H7 (cell line): ENCODE data around the gene GPR162. TPM values are rescaled to one million over a fixed set of nuclear protein-coding genes. Genes with fewer than 3 reads are reported as not detected.

Source experiments
- DNase-seq: peaks from one replicate; pipeline ENCODE4 v3.0.0; 2012
- H3K27me3 ChIP-seq: 2 replicates; pipeline ENCODE4 v1.6.0; 2011; ENCODE audit warnings: mild to moderate bottlenecking, low read length; ENCODE audit not compliant: control insufficient read depth, insufficient read depth
- H3K36me3 ChIP-seq: replicated peaks from 2 replicates; pipeline ENCODE4 v1.5.1; 2011; ENCODE audit warnings: low read length; ENCODE audit not compliant: control insufficient read depth, insufficient read depth
- H3K4me3 ChIP-seq: 2 replicates; pipeline ENCODE4 v1.5.1; 2011; ENCODE audit warnings: low read depth, mild to moderate bottlenecking, control low read depth, low read length, moderate library complexity; ENCODE audit not compliant: insufficient read depth
- total RNA-seq: library from RNA; depleted of rRNA; stranded (reverse); fragments of >200 nt; shearing (Covaris generic); gene quantifications from 2 replicates; pipeline ENCODE4 v1.2.3, GENCODE V29; 2014

GPR162 gene
- total RNA-seq, 1 experiment from 2014 or later = 7.0 TPM

DNA sequence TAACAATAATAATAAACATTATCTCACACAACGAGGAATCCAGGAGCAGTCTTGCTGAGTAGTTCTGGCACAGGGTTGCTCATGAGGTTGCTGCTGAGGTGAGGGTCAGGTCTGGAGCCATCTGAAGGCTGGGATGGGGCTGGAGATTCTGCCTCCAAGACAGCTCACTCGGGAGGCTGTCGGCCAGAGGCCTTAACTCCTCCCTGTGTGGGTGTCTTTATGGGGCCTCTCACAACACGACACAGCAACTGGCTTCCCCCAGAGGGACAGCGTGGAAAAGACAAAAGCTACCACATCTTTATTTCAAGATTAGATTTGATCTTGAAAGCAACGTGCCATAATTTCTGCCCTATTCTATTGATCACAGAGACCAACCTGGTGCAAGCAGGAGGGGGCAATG lies 39.5 kb upstream of the GPR162 start:
- H3K36me3 ChIP-seq = no peaks in the 10 kb centered on the region
- H3K27me3 ChIP-seq = peaks cover 16% of the 10 kb centered on the region
- H3K4me3 ChIP-seq = no peak overlapping the region
- DNase-seq = no peak

DNA sequence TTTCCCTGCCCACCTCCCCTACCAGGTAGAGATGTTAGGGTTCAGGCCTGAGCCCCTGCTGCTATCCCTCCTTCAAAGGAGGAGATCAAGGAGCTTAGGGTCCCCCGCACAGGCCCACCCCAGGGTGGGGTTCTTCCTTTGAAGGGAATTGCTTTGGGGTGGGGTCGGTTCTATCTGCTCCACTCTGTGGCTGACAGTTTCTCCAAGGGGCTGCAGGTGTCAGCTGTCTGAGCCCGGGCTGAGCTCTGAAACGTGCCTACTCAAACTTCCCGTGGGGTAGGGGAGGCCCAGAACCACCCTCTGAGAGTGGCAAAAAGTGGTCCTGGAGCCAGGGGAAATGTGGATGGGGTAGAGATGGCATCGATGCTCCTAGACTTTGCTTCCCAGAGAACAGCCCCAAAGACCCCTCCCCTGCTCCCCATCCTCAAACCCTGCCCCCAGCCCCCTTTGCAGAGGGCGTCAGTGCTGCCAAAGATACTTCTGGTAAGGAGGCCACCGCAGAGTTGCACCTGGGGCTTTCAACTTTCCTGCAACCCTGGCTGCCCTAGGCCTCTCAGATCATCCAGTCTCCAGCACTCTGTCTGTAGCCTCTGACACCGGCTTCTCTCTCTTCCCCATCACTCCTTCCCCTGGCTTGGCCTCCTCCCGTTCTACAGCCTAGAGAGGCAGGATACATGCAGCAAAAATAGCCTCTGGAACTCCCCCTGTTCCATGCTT lies 38.6 kb upstream of the GPR162 start:
- no peaks in the 10 kb centered on the region for H3K36me3 ChIP-seq
- peaks cover 7% of the 10 kb centered on the region for H3K27me3 ChIP-seq
- DNase-seq = no peak
- no peak overlapping the region for H3K4me3 ChIP-seq

DNA sequence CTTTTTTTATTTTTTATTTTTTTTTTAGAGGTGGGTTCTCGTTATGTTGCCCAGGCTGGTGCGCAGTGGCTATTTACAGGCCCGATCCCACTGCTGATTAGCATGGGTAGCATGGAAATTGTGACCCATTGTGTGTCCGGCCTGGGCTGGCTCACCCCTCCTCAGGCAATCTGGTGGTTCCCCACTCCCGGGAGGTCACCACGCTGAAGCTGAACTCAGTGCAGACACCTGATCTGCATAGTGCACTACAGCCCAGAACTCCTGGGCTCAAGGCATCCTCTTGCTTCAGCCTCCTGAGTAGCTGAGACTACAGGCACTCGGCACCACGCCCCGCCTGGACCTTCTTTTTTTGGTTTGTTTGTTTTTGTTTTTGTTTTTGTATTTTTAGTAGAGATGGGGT lies 37.8 kb upstream of the GPR162 start:
- no peak overlapping the region for H3K4me3 ChIP-seq
- no peak for DNase-seq
- no peaks in the 10 kb centered on the region; the same call in 1 of the 2 replicates for H3K27me3 ChIP-seq
- H3K36me3 ChIP-seq = no peaks in the 10 kb centered on the region

DNA sequence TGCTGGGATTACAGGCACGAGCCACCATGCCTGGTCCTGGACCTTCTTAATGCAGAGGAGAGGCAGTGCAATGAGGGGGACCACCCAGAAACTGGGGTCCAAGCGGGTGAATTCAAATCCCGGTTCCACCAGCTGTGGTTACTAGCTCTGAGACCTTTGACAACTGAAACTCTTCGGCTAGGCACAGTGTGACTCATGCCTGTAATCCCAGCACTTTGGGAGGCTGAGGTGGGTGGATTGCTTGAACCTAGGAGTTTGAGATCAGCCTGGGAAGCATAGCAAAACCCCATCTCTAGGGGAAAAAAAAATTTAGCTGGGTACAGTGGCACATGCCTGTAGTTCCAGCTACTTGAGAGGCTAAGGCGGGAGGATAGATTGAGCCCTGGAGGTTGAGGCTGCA lies 37.3 kb upstream of the GPR162 start:
- H3K4me3 ChIP-seq = no peak overlapping the region
- no peaks in the 10 kb centered on the region; the same call in none of the 2 replicates for H3K27me3 ChIP-seq
- DNase-seq = no peak
- H3K36me3 ChIP-seq = no peaks in the 10 kb centered on the region

DNA sequence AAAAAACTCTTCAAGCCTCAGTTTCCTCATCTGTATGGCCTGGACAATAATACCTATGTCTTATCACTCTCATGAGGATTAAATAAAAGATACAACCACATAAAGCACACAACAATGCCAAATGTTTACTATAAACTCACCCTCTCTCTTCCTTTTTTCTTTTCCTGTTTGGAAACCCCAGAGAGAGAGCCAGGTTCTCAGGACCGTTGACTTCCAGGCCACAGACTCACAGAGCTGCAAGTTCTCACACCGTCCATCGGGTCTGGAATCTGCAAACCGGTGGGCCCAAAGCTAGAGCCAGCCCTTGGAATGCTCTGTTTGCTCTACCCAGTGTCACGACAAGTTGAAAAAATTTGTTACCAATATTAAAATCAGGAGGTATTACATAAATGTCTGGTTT lies 36.9 kb upstream of the GPR162 start:
- Histone ChIP-seq H3K4me3 (no peak overlapping the region), H3K36me3 (no peaks in the 10 kb centered on the region), H3K27me3 (peaks cover 4% of the 10 kb centered on the region)
- DNase-seq = no peak

DNA sequence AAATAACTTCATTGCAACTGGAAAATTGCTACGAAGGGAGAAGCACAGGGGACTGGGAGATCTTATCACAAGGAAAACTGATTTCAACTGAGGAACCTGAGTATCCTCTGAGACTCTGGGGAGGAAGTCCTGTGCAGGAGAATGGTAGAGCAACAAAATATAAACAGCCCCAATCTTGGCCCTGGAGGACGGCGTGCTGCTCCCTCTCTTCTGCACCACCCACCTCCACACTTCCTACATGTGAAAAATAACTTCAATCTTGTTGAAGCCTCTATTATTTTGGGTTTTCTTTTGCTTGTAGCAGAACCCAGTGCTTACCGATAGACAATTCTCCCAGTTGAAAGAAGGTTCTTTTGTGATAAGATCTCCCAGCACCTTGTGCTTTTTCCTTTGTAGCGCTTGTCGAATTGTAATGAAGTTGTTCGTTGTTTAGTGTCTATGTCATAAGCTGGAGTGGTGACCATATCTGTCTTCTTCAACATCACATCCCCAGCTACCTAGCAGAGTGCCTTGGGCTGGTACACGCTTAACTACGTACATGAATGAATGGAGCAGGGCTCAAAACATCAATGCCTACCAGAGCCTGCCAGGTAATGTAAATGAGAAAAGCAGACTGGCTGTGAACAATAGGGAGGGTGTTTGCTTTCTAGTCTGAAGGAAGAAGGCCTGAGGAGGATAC lies 35.1 kb upstream of the GPR162 start:
- DNase-seq = peak; percentile 48
- Histone ChIP-seq H3K27me3 (peaks cover 4% of the 10 kb centered on the region), H3K4me3 (no peak overlapping the region), H3K36me3 (no peaks in the 10 kb centered on the region)

DNA sequence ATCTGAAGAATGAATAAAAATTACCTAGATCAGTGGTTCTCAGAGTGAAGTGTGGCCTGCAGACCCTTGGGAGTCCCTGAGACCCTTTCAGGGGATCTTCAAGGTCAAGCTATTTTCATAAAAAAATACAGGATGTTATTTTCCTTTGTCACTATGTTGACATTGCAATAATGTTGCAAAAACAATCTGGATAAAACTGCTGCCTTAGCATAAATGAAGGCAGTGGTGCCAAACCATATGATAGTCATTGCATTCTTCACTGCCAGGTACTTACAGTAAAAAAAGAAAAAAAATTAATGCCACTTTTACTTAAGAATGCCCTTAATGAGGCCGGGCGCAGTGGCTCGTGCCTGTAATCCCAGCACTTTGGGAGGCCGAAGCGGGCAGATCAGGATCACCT lies 34.3 kb upstream of the GPR162 start:
- DNase-seq = no peak
- Histone ChIP-seq H3K27me3 (peaks cover 4% of the 10 kb centered on the region), H3K4me3 (no peak overlapping the region), H3K36me3 (no peaks in the 10 kb centered on the region)

DNA sequence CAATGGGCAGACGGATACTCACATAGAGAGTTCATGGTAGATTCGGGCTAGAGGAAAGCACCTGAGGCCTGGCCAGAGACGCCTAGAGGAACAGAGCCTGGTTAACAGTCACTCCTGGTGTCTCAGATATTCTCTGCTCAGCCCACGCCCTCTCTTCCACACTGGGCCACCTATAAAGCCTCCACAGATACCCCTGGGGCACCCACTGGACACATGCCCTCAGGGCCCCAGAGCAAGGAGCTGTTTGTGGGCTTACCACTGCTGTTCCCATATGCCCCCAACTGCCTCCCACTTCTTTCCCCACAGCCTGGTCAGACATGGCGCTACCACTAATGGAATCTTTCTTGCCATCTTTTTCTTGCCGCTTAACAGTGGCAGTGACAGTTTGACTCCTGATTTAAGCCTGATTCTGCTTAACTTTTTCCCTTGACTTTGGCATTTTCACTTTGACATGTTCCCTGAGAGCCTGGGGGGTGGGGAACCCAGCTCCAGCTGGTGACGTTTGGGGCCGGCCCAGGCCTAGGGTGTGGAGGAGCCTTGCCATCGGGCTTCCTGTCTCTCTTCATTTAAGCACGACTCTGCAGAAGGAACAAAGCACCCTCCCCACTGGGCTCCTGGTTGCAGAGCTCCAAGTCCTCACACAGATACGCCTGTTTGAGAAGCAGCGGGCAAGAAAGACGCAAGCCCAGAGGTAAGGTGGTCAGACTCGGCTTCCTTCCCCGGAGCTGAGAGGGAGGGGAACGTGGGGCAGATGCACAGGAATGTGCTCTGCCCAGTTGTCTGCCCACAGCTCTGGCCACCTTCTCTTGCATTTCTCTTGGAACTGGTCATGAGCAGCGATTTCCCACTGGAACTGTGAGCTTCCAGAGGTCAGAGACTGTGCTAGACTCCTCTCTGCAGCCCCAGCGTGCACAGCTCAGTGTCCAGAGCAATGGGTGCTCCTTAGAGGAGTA lies 32.4 kb upstream of the GPR162 start, which contains the start of gene CD4:
Gene CD4 (plus strand): TSS at position 557 of the 953 bp plus-strand sequence. CDS start 10,611 bp downstream, outside the sequence.
- no peak within 1 kb of the TSS for H3K4me3 ChIP-seq
- DNase-seq = peak; percentile 51
- H3K27me3 ChIP-seq = peaks cover 4% of the 10 kb centered on the region
- no peaks in the 10 kb centered on the region for H3K36me3 ChIP-seq

DNA sequence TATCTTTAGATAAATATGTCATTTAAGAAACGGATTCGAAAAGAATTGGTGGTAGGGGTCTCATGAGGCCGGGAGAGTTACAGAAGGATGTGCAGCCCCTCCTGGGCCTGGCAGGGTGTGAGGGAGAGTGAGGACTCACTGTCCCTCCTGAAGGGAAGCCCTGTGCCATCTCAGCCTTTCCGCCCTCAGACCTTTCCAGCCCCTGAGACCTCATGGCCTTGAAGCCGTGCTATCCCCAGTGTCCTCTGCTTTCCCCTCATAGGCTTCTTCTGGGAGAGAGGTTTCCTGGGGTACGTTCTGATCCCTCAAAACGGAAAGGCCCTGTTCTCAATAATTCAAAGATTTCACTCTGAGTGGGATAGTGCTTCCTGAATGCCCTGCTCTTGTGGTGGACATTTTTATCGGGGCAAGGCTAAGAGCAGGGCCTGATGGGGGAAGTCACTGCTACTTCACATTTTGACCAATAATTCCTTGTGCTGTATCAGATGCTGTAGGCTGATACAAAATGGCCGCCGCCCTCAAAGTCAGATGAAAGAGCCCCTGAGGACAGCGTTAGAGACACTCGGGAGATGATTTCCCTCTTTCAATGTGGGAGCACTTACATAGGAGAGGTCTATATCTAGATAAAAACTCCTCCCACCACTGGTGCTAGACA lies 31.0 kb upstream of the GPR162 start:
- H3K36me3 ChIP-seq = no peaks in the 10 kb centered on the region
- H3K27me3 ChIP-seq = peaks cover 4% of the 10 kb centered on the region
- no peak for DNase-seq
- no peak overlapping the region for H3K4me3 ChIP-seq

DNA sequence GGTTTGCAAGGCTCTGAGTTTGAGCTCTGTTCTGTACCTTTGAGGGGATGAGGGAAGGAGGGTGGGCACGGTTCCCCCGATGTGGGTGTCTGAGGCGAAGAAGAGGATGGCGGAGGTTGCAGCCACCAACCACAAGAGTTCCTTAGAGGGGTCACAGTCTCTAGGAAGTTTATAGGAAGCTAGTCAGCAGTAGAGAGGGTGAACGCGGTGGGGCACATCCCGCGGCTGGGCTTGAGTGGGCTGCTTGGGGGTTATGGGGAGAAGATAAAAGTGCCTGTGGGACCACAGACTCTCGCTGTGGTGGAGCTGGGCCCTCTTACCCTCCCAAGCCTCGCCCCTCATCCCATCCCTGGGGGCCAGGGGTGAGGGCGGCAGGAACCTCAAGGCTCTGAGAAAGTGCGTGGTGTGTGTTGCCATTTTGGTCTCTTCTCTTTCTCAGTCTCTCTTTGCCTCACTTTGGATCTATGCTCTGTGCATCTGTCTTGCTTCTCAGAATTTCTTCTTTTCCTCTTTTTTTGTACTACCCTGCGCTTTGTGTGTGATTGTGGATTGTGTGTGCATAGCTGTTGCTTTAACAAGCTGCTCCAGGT lies 29.6 kb upstream of the GPR162 start:
- Histone ChIP-seq H3K4me3 (no peak overlapping the region), H3K36me3 (no peaks in the 10 kb centered on the region), H3K27me3 (peaks cover 4% of the 10 kb centered on the region)
- peak; percentile 28 for DNase-seq

DNA sequence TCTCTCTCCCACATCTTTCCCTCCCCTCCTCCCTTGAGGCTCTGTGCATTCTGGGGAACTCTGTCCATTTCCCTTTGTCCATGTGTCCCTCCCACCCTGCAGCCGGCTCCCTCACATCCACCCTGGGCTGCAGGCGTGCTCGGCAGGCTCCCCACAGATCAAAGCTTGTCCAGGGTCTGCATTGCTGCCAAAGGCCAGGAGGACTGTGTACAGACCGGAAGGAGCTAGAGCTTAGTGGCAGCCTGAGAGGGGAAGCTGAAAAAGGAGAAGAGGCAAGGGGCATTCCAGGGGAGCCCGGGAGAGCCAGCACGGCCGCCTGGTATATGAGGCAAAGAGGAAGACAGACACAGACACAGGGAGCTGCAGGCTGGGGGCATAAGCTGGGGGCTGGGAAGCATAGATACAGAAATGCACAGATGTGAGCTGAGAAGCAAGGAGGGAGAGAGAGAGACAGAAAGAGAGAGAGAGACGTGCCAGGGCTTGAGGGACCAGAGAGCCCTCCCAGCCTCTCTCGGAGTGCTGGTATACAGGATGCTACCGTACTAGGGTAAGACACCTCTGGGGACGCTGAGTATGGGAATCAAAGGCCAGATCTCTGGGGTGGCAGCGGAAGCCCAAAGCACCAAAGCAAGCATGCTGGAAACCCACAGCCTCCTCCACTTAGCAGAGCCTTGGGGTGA lies 29.0 kb upstream of the GPR162 start:
- Histone ChIP-seq H3K36me3 (no peaks in the 10 kb centered on the region), H3K4me3 (no peak overlapping the region), H3K27me3 (peaks cover 4% of the 10 kb centered on the region)
- DNase-seq = peak; percentile 35

DNA sequence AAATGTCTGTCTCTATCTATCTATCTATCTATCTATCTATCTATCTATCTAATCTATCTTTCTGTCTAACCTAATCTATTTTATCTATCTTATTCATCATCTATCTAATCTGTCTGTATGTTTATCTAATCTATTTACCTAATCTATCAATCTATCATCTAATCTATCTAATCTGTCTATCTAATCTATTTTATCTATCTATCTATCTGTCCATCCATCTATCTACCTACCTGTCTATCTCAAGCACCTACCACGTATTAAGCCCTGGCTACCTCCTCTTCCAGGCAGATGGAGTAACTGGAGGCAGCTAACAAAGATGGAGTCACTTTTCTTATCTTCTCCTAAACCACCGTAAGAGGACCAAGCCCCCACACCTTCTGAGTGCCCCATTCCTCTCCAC lies 26.5 kb upstream of the GPR162 start:
- Histone ChIP-seq H3K36me3 (no peaks in the 10 kb centered on the region), H3K27me3 (no peaks in the 10 kb centered on the region; the same call in 1 of the 2 replicates), H3K4me3 (no peak overlapping the region)
- no peak for DNase-seq

DNA sequence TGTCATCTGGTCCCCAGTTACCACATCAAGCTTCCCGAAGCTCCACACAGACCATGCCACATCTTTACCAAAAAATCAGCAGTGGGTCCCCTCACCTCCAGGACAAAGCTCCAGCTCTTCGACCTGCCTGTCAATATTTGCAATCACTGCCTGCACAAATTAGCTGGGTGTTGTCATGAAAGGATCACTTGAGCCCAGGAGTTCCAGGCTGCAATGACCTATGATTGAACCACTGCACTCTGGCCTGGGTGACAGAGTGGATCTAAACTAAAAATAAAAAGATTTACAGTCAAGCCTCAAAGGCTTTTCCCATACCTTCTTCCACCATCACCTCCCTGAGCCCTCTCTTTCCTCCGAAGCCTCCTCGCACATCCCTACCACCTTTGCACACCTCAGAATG lies 25.0 kb upstream of the GPR162 start:
- Histone ChIP-seq H3K36me3 (no peaks in the 10 kb centered on the region), H3K27me3 (no peaks in the 10 kb centered on the region), H3K4me3 (no peak overlapping the region)
- DNase-seq = no peak
